Activated CD4-positive, alpha-beta T cell treated with anti-CD3 and anti-CD28 coated beads, Interleukin-2, amount 50 U/mL, for 4 hours (primary cell): ENCODE measurements around the gene WDR70.

Experiments
- DNase-seq, 2 experiments: peaks; one replicate each; pipeline ENCODE4 v3.0.0-alpha.2; 2020

Gene WDR70

GRCh38 chr5:37694867-37695266 is 315.7 kb downstream of the WDR70 start:
- no peak for DNase-seq

DNA sequence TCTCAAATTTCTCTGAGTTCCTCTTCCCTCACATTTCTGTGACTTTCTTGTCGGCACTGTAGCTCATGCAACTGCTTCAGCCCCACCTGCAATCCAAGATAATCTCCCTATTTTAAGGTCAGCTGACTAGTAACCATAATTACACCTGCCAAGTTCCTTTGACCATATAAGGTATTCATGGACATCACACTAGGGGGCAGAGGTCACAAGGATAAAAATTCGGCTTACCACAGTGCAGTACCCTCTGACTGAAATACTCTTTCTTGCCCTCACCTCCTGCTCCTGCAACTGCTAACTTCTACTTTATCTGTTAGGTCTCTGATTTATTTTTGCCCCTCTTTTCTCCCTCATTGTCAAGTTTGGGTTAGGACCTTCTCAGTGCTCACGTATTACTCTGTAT is 316.5 kb downstream of the WDR70 start:
- no peak for DNase-seq

DNA sequence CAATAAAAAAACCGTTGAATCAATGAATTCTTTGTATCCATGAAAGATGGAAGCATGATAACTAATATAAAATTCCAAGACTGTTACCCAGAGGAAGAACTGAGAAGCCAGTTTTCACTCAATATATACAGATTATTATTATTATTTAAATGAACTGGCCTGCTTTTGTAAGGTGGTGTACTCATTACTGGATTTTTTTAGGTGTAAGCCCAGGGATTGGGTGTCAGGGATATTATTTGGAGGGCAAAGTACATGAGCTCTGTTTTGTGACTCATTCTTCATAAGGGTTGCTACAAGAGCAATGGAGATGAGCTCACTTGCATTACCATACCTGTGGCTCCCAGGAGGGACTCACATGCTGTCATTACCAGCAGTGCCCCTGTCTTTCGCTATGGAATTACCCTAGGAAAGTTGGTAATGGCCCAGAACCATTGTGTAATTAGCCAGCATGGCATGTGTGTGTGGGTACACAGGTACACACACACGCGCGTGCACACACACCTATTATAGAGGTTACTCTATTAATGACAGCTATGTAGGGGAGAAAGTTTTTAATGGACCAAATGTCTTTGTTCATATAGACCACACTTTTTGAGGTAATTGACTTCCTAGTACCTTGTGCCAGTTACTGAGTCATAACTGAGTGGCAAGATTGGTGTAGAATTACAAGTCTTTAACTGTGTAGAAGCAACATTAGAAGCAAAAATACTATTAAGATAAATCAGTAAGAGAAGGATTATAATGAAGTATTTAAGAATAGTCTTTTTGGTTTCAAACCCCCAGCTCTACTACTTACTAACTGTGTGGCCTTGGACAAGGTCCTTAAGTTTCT is 317.3 kb downstream of the WDR70 start:
- no peak for DNase-seq

DNA sequence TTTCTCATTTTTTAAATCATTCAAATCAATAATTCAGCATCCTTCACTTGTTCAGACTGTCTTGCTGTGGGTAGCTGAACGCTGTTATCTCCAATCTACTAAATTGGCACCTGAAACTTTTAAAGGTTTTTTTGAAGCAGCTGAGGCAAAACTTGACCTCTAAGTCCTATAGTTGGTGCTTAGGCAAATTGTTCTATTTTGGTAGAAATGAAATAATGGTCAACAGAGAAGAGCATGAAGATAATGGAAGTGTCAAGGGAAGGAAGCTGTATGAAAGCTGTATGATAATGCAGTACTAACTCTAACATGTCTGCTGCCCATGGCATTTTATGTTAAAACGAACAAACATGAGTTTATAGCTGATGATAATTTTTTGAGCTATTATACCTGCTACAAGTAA is 322.8 kb downstream of the WDR70 start:
- no peak for DNase-seq

GRCh38 chr5:37703841-37704241 is 324.7 kb downstream of the WDR70 start:
- no peak for DNase-seq

DNA sequence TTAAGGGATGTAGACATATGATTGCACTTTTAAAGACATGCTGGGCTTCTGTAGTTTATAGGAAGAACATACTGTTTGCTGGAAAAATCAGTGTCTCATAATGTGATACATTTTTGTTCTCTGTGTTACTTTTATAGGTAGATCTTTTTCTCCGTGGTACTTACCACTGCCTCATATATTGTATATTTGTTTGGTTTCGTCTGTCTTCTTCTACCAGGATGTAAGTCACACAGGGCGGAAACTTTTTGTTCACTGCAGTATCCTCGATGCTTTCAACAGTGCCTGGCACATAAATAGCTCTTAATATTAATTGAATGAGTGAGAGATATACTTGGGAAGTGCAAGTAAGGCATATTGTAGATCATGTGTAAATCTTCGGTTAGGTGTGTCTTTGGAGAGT is 325.3 kb downstream of the WDR70 start:
- no peak for DNase-seq

DNA sequence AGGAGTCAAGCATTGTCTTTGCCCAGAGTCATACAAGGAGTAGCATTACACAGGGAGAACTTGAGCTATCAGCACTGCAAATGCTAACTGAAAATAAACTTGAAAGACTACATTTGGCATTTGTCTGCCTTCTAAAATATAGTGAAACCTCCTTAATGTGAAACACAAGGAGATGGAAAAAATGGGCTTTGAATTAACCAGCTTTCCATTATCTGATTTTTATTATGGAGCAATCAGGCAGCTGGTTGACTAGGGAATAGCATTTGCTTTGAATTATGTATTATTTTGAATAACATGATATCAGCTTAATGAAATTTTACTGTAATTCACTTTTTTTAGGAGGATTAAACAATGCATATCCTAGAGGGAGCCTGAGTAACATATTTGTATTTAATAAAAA is 329.9 kb downstream of the WDR70 start:
- DNase-seq = no peak

- DNase-seq = no peak
These were observed 331.8 kb downstream of the WDR70 start for GRCh38 chr5:37710965-37711364.

DNA sequence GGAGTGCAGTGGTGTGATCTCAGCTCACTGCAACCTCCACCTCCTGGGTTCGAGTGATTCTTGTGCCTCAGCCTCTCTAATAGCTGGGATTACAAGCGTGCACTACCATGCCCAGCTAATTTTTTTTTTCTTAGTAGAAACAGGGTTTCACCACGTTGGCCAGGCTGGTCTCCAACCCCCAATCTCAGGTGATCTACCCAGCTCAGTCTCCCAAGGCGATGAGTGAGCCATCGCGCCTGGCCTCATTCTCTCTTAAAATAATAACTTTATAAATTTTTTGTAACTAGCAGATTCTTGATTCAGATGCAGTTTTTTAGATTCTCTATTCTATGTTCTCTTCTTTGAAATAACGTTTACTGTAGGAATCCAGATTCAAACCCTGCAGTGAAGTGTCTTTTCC is 333.6 kb downstream of the WDR70 start:
- no peak for DNase-seq

GRCh38 chr5:37714756-37715155 is 335.6 kb downstream of the WDR70 start:
- no peak for DNase-seq

- no peak for DNase-seq
These were observed 336.2 kb downstream of the WDR70 start for GRCh38 chr5:37715361-37715760.

DNA sequence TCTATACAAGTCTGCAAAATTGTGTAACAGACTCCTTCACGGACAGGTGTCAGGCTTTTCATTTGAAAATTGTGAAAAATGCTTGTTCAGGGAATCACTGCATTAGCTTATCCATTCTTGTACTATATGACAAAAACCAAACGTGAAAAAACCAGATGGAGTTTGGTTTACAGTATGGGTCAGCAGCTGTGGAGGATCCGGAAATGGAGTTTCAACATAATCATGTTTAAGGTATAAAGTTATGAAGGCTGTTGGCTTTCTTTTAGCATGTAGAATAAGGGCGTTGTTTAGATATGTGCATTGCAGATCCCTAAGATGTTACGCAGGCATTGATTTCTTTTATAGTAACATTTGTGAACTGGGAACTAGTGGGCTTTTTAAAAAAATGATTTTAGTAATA is 336.9 kb downstream of the WDR70 start:
- DNase-seq = no peak

GRCh38 chr5:37716405-37716804 is 337.3 kb downstream of the WDR70 start:
- DNase-seq = no peak

DNA sequence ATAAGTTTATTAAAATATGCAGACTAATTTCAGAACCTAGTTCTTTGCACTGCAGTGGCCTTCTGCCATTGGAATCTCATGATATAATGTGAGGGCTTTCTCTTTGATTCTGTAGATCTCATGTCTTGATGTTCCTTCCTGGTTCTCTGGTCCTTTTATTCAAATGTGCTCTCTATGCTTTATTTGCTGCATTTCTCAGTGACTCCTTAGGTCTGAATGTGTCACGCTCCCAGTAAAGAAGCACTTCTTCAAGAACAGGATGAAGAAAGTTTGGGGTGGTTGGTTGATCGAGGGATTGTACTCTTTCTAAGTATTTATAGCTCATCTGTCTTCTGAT is 338.1 kb downstream of the WDR70 start:
- DNase-seq = no peak

DNA sequence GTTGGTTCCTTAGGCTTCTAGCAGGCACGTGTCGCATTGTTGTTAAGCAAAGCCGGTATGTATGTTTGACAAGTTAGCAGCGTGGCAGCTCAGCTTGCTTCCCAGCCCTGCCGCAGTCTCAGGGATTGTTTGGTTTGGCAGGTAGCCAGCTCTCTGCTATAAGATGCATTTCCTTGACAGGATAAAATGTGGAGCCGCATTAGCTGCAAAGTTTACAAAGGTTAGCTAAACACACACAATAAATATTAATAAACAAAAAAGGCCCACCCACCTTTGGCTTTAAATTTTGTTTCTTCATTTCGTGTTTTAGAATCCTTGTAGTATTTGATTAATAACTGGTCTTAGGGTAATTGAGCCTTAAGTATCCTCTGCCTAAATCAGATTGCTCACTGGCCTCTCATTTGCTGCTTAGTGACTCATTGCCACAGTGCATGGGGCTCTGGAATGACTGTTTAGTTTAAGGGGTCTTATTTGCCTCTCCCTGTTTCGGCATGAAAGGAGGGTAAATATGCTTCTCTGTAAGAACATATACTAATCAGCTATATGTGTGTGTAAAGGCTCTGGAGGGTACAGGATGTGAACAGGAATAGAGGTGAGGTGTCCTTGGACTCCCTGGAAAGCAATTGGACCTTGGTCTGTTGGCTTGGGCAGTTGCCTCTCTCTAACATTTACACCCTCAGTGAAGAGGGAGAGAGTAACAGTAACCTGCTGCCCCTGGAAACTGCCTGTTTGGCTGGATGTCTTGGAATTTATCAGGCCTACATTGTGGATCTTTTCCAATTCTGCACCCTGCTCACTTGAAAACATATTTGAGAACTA is 338.7 kb downstream of the WDR70 start:
- DNase-seq = no peak

- no peak for DNase-seq
These were observed 341.4 kb downstream of the WDR70 start for GRCh38 chr5:37720550-37720952.

DNA sequence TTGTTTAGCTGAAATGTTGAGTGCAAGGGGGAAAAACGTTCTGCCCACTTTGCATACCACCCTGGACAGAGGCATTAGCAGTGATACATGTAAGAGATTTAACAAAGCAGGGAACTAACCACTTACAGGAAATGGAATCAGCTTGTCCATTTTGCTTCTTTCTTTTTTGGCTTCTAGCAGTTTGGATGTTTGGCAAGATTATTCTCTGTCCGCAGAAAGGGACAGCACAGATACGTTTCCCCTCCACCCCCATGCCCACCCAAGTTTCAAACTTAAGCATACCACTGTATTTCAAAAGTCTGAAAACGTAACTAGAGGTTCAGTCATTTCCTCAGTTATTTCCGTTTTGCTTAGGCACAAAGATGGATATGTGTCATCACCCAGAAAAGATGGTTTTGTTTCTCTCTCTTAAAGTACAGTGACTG is 342.3 kb downstream of the WDR70 start:
- no peak for DNase-seq

DNA sequence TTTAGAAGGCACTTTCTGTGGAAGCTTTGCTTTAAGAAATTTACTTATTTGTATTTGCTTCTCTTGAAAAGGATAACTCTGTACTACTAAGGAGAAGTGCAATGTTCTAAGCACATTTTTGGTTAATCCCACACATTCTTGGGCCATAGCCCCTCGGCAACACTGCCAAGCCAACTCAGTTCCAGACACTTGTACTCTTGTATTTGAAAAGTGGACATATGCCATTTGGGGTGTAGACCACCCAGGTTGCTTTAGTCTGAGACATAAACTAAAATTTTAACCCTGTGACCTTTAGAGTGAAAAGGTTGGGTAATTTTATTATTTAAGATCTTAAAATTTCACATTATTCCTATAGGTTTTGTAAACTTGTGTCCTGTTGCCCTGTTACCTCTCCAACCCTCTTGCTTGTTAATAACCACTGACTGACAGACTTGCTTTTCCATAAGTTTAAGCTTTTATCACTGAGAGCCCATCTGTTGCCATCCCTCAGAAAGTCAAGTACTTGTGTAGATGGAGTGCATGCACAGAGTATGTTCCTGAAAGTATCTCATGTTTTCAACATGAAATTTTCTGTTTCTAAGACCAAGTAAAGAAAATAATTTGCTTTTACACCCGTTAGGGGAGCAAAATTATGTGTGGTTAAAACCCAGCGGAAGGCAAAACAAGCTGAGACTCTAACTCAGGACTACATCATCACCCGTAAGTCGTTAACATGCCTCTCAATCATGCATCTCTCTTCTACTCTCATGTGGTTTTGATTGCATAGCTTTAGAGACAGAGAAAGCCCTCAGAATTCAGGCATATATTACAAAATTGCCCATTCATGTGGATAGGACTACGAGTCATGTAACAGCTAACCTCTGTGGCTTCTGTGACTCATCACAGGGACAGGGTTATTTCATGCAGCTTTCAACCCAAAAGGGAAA is 343.4 kb downstream of the WDR70 start:
- DNase-seq = no peak

DNA sequence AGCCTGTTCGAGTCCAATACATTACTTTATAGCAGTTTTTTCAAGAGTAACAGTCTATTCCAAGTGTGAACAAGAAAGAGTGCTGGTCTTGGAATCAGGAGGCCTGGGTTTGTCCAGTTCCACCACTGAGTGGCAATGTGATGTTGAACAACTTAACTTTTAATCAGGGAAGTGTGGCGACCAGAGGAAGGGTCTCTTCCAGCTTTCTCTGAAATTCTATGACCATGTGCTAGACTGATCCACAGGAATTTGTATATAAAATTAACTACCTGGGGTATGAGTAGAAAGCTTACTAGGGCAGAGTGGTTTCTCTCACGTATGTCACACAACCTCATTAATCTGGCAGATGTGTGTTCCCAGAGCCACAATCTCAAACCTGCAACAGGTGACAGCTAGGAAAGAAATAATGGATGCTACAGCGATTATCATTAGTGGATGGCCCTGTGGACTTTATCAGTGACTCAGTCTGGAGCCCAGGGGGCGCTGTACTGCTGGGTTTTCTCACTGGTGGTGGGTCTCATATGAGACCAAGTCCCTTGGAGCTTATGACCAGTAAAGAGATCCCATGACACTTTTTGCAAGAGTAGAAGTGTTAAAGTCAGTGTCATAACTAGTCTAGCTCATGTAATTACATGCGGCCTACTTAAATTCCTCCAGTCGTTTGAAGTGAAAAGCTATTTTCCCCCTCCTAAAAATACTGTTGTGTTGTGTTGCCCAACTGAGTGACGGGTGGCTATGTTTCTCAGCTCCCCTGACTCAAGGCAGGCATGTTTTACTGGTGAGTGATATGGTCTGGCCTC is 344.2 kb downstream of the WDR70 start:
- DNase-seq = no peak

GRCh38 chr5:37724395-37725125 is 345.4 kb downstream of the WDR70 start:
- no peak for DNase-seq

DNA sequence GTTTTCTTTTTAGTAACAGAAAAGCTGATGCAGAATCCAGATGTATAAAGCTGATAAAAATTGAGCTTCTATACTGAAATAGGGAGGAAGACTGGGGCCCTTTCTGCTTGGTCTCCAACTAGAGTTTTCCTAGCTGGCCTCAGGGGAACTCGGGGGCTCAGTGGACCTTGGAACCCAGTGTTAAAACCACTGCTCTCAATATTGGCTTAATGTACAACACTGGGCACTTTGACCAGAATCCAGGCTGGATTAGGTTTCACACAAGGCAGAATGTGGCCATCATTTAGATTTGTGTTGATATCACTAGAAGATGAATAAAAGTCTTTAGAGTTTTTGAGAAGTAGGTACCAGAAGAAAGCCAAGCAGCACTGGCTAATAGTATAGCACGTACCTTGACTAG is 346.1 kb downstream of the WDR70 start:
- DNase-seq = no peak

DNA sequence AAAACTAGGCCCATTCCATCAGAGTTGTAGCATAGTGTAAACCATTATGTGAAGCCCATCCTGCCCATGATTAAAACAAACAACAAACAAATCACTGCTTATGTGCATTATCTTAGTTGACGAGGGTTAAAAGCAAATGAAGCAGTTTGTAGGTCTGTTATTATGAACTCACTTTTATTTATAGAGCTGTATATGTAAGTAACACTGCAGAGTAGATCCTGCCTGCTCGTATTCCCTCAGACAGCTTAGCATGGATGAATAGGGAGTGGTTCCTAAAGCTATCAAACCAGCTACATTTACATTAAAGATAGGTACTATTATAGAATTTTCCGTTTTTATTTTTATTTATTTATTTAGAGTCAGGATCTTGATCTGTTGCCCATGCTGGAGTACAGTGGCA is 348.1 kb downstream of the WDR70 start:
- DNase-seq = no peak
